Fibroblast of the aortic adventitia (primary cell): ENCODE results near the gene CRHR1. TPM values are rescaled to one million over a fixed set of nuclear protein-coding genes. Genes with fewer than 3 reads are reported as not detected.

Experiments
- DNase-seq: peaks from one replicate; pipeline ENCODE4 v3.0.0-alpha.2; 2010; ENCODE audit warnings: low read depth
- H3K4me3 ChIP-seq: 2 replicates; pipeline ENCODE4 v1.5.1; 2011; ENCODE audit warnings: low read depth, mild to moderate bottlenecking, control low read depth, low read length, moderate library complexity
- CTCF ChIP-seq: IDR thresholded peaks from 2 replicates; pipeline ENCODE4 v1.5.1; 2011; ENCODE audit warnings: mild to moderate bottlenecking, low read length, control low read depth, inconsistent platforms; ENCODE audit not compliant: insufficient read depth
- total RNA-seq: library from RNA; depleted of rRNA; stranded (reverse); fragments of >200 nt; gene quantifications from 2 replicates; pipeline ENCODE4 v1.2.3, GENCODE V29; 2012; ENCODE audit warnings: low replicate concordance

CRHR1 gene
- total RNA-seq, 1 donor = not detected

DNA sequence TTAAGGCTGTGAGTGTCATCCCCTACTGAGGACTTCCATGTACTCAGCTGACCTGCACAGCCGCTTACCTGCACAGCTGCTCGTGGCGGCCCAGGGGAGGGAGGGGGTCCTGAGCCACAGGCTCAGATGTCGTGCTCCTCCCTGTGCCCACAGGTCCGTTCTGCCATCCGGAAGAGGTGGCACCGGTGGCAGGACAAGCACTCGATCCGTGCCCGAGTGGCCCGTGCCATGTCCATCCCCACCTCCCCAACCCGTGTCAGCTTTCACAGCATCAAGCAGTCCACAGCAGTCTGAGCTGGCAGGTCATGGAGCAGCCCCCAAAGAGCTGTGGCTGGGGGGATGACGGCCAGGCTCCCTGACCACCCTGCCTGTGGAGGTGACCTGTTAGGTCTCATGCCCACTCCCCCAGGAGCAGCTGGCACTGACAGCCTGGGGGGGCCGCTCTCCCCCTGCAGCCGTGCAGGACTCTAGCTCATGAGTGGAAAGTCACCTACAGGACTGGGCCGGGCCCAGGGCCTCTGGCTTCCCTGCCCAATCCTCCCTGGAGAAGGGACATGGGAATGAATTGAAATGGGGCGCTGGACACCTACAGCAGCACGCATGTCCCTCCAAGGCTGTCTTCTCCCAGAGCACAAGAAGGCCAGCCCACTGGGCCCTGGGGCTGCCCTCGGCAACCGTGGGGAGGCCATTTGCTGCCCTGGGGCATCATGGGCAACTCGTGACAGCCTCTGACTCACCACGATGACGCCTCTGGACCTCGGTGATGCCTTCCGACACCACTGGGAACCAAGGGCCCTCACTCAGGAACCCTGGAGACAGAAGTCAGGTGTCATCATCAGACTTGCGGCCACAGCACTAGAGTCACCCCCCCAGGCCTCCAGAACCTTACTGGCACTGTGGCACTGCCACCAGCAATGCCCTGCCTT lies 50.6 kb downstream of the CRHR1 start:
- TF ChIP-seq CTCF = no peak
- H3K4me3 ChIP-seq = no peak overlapping the region
- DNase-seq = no peak

DNA sequence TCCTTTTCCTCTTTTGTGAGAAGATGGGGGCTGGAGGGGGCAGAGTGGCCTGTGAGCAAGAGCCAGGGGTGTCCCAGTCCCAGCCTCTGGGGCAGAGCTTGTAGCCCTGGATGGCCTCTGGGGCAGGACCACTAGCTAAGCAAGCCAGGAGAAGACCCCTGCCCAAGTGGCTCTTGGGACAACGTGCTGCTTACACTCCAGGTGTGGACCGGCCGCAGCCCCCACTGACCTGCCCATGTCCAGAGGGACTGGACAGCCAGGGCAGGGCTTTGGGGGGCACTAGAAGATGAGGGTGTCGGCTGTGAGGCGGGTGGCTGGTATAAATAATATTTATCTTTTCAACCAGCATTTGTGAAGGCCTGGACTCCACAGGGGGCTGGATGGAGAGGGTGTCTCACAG lies 51.4 kb downstream of the CRHR1 start:
- H3K4me3 ChIP-seq = no peak overlapping the region
- TF ChIP-seq CTCF = no peak
- DNase-seq = no peak

GRCh38 chr17:45836047-45837044 lies 52.2 kb downstream of the CRHR1 start:
- H3K4me3 ChIP-seq = no peak overlapping the region
- DNase-seq = no peak
- no peak for TF ChIP-seq CTCF

GRCh38 chr17:45837187-45837586 lies 53.1 kb downstream of the CRHR1 start:
- no peak for TF ChIP-seq CTCF
- no peak overlapping the region for H3K4me3 ChIP-seq
- no peak for DNase-seq

DNA sequence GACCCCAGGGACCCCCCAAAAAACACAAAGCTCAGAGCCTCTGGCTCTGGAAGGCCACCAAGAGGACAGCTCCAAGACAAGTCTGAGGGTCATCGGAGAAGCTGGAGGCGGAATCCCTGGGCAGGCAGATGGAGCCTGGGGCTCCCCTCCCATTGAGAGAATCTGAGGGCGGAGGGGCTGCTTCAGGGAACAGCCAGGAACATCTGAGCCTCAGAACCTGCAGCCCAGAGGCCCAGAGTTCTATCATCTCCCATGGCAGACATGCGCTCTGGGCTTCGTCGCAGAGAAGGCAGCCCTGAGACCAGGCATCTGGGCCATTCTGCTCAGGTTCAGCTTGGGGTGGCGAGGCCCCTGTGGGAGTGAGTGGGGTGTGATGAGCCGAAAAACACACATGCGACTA lies 53.5 kb downstream of the CRHR1 start:
- no peak for TF ChIP-seq CTCF
- DNase-seq = no peak
- H3K4me3 ChIP-seq = no peak overlapping the region

DNA sequence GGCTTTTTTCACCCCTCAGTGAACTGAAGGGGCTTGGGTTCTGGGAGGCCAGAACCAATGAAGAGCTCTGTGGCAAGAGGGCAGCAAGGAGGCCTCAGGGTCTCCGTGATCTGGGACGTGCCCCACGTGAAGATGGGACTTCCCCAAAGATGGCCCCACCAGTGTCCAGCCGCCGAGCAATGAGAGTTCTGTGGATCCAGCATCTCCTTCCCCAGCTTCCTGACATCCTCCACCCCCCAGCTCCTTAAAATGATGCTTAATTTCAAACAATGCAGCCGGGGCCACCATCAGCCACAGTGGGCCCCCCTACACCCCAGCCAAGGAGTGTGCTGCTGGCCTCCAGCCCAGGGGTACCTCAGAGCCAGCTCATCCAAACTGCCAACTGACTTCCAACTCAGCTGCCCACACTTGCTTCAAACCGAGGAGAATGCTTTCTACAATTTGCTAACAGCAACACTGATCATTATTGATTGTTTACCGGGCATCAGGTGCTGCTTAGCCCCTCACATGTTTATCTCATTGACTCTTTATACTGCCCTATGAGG lies 54.7 kb downstream of the CRHR1 start:
- TF ChIP-seq CTCF = no peak
- H3K4me3 ChIP-seq = no peak overlapping the region
- DNase-seq = no peak
